Neural progenitor cell (in vitro differentiated cells): ENCODE measurements around the gene RUNX1. TPM values are rescaled to one million over a fixed set of nuclear protein-coding genes. Genes with fewer than 3 reads are reported as not detected.

Source experiments
- DNase-seq: peaks from one replicate; pipeline ENCODE4 v3.0.0-alpha.2; 2016; ENCODE audit warnings: low spot score
- H2AFZ ChIP-seq: fragments of 200-600 bp; sonication (generic); replicated peaks from 2 replicates; pipeline ENCODE4 v1.6.1; 2016; ENCODE audit warnings: antibody characterized with exemption
- H3F3A ChIP-seq: fragments of 200-600 bp; sonication (generic); 2 replicates; pipeline ENCODE4 v1.6.1; 2016; ENCODE audit warnings: antibody characterized with exemption, low read depth
- H3K27ac ChIP-seq: fragments of 200-600 bp; sonication (generic); 2 replicates; pipeline ENCODE4 v1.5.1; 2016; ENCODE audit warnings: mild to moderate bottlenecking
- H3K27me3 ChIP-seq: fragments of 200-600 bp; sonication (generic); 2 replicates; pipeline ENCODE4 v1.6.1; 2016; ENCODE audit warnings: mild to moderate bottlenecking, moderate library complexity
- H3K36me3 ChIP-seq: fragments of 200-600 bp; sonication (generic); 2 replicates; pipeline ENCODE4 v1.5.1; 2016
- H3K4me1 ChIP-seq: fragments of 200-600 bp; sonication (generic); 2 replicates; pipeline ENCODE4 v1.6.1; 2016; ENCODE audit warnings: mixed run types
- H3K4me2 ChIP-seq: fragments of 200-600 bp; sonication (generic); 2 replicates; pipeline ENCODE4 v1.6.1; 2016
- H3K4me3 ChIP-seq: fragments of 200-600 bp; sonication (generic); 2 replicates; pipeline ENCODE4 v1.5.1; 2016
- H3K79me2 ChIP-seq: fragments of 200-600 bp; sonication (generic); 2 replicates; pipeline ENCODE4 v1.6.1; 2016; ENCODE audit warnings: low read depth
- H3K9ac ChIP-seq: fragments of 200-600 bp; sonication (generic); 2 replicates; pipeline ENCODE4 v1.6.1; 2016
- H3K9me3 ChIP-seq: fragments of 200-600 bp; sonication (generic); 2 replicates; pipeline ENCODE4 v1.5.1; 2016; ENCODE audit warnings: low read depth
- H4K20me1 ChIP-seq: fragments of 200-600 bp; sonication (generic); 2 replicates; pipeline ENCODE4 v1.6.1; 2016; ENCODE audit warnings: low read depth
- H3K27ac Mint-ChIP-seq: 3 replicates; pipeline ENCODE4 v1.8.0; 2021; ENCODE audit warnings: mixed read lengths
- H3K27me3 Mint-ChIP-seq: 2 replicates; pipeline ENCODE4 v1.8.0; 2022; ENCODE audit warnings: low read depth, mild to moderate bottlenecking, inconsistent platforms, moderate library complexity, mixed read lengths; ENCODE audit not compliant: insufficient read depth
- H3K36me3 Mint-ChIP-seq: 3 replicates; pipeline ENCODE4 v1.8.0; 2021; ENCODE audit warnings: mixed read lengths
- H3K4me1 Mint-ChIP-seq: 3 replicates; pipeline ENCODE4 v1.8.0; 2021; ENCODE audit warnings: mixed read lengths
- H3K4me3 Mint-ChIP-seq: 3 replicates; pipeline ENCODE4 v1.8.0; 2021; ENCODE audit warnings: mild to moderate bottlenecking, moderate library complexity, mixed read lengths
- H3K9me3 Mint-ChIP-seq: 3 replicates; pipeline ENCODE4 v1.8.0; 2020; ENCODE audit warnings: mixed read lengths
- CTCF ChIP-seq: fragments of 200-600 bp; sonication (generic); IDR thresholded peaks from 2 replicates; pipeline ENCODE4 v1.5.1; 2017; ENCODE audit warnings: antibody characterized with exemption, mild to moderate bottlenecking
- EZH2 ChIP-seq: fragments of 200-600 bp; sonication (generic); IDR thresholded peaks from 2 replicates; pipeline ENCODE4 v1.6.1; 2017; ENCODE audit warnings: antibody characterized with exemption, mild to moderate bottlenecking, moderate library complexity
- EZH2phosphoT487 ChIP-seq: fragments of 200-600 bp; sonication (generic); IDR thresholded peaks from 2 replicates; pipeline ENCODE4 v1.6.1; 2017; ENCODE audit warnings: antibody characterized with exemption
- total RNA-seq: library from RNA; depleted of rRNA; stranded (reverse); fragments of >200 nt; gene quantifications from 2 replicates; pipeline ENCODE4 v1.2.3, GENCODE V29; 2015; ENCODE audit warnings: low replicate concordance

Gene RUNX1
- total RNA-seq, 1 donor from 2014 or later: 0.09 TPM

GRCh38 chr21:34980423-34981115, 68.5 kb downstream of the RUNX1 start:
- DNase-seq: no peak
- H2AFZ ChIP-seq: no peak overlapping the region
- Mint-ChIP-seq H3K36me3 (no peaks in the 10 kb centered on the region), H3K4me3 (no peak overlapping the region), H3K27ac (no peak overlapping the region), H3K9me3 (no peaks in the 10 kb centered on the region), H3K27me3 (peaks cover 4% of the 10 kb centered on the region), H3K4me1 (no peaks in the 10 kb centered on the region)
- no peak overlapping the region for H3K9ac ChIP-seq
- H3K4me3 ChIP-seq: no peak overlapping the region
- H3K4me1 ChIP-seq: no peaks in the 10 kb centered on the region
- H3K27me3 ChIP-seq: peaks cover 12% of the 10 kb centered on the region
- H3F3A ChIP-seq: no peaks in the 10 kb centered on the region
- no peak overlapping the region for H3K4me2 ChIP-seq
- no peaks in the 10 kb centered on the region for H3K36me3 ChIP-seq
- H3K9me3 ChIP-seq: no peaks in the 10 kb centered on the region
- TF ChIP-seq EZH2: no peak
- no peak for TF ChIP-seq CTCF
- TF ChIP-seq EZH2phosphoT487: no peak
- no peaks in the 10 kb centered on the region for H3K79me2 ChIP-seq
- H4K20me1 ChIP-seq: no peaks in the 10 kb centered on the region
- H3K27ac ChIP-seq: no peak overlapping the region

GRCh38 chr21:34979383-34979782, 69.7 kb downstream of the RUNX1 start:
- H3K27me3 ChIP-seq: peaks cover 1% of the 10 kb centered on the region
- H3K4me1 ChIP-seq: no peaks in the 10 kb centered on the region
- Mint-ChIP-seq H3K27ac (no peak overlapping the region), H3K36me3 (no peaks in the 10 kb centered on the region), H3K4me1 (no peaks in the 10 kb centered on the region), H3K9me3 (no peaks in the 10 kb centered on the region), H3K4me3 (no peak overlapping the region), H3K27me3 (peaks cover 2% of the 10 kb centered on the region)
- no peak overlapping the region for H3K4me2 ChIP-seq
- no peaks in the 10 kb centered on the region for H3F3A ChIP-seq
- H3K27ac ChIP-seq: no peak overlapping the region
- no peak for DNase-seq
- H3K4me3 ChIP-seq: no peak overlapping the region
- H4K20me1 ChIP-seq: no peaks in the 10 kb centered on the region
- TF ChIP-seq CTCF (no peak), EZH2phosphoT487 (no peak), EZH2 (no peak)
- H2AFZ ChIP-seq: no peak overlapping the region
- no peaks in the 10 kb centered on the region for H3K79me2 ChIP-seq
- no peaks in the 10 kb centered on the region for H3K9me3 ChIP-seq
- H3K36me3 ChIP-seq: no peaks in the 10 kb centered on the region
- H3K9ac ChIP-seq: no peak overlapping the region

- Histone ChIP-seq H3K4me1 (no peaks in the 10 kb centered on the region), H3F3A (no peaks in the 10 kb centered on the region), H3K4me3 (no peak overlapping the region), H3K79me2 (no peaks in the 10 kb centered on the region), H3K9ac (no peak overlapping the region), H3K27ac (no peak overlapping the region), H3K4me2 (no peak overlapping the region), H3K36me3 (no peaks in the 10 kb centered on the region), H2AFZ (no peak overlapping the region), H3K27me3 (no peaks in the 10 kb centered on the region), H3K9me3 (no peaks in the 10 kb centered on the region), H4K20me1 (no peaks in the 10 kb centered on the region)
- H3K9me3 Mint-ChIP-seq: no peaks in the 10 kb centered on the region
- no peak overlapping the region for H3K27ac Mint-ChIP-seq
- H3K27me3 Mint-ChIP-seq: peaks cover 2% of the 10 kb centered on the region
- H3K4me3 Mint-ChIP-seq: no peak overlapping the region
- DNase-seq: no peak
- no peaks in the 10 kb centered on the region for H3K4me1 Mint-ChIP-seq
- TF ChIP-seq CTCF: no peak
- no peak for TF ChIP-seq EZH2
- TF ChIP-seq EZH2phosphoT487: no peak
- H3K36me3 Mint-ChIP-seq: no peaks in the 10 kb centered on the region
Observed at GRCh38 chr21:34977333-34977732, 71.8 kb downstream of the RUNX1 start.
